Measurements from ENCODE around the gene ATAD1.
"Not testable (repeated sequence)": the region's sequence is repeated elsewhere in the genome, so short reads cannot be mapped to it uniquely, and the experiment has no call there.

ATAD1 gene

GRCh38 chr10:87803328-87803727 lies 14.7 kb downstream of the ATAD1 start:
- DNase-seq (ENCODE audit: low read depth, low spot score) = no peak

- DNase-seq (ENCODE audit: low read depth, low spot score) = not testable (repeated sequence)
These were observed 16.1 kb downstream of the ATAD1 start for GRCh38 chr10:87801813-87802435.

GRCh38 chr10:87799860-87800259 lies 18.2 kb downstream of the ATAD1 start:
- DNase-seq (ENCODE audit: low read depth, low spot score) = no peak

GRCh38 chr10:87798082-87798481 lies 19.9 kb downstream of the ATAD1 start:
- DNase-seq (ENCODE audit: low read depth, low spot score) = no peak

- DNase-seq (ENCODE audit: low read depth, low spot score) = no peak
These were observed 23.7 kb downstream of the ATAD1 start for GRCh38 chr10:87794285-87794684.

- no peak for DNase-seq (ENCODE audit: low read depth, low spot score)
These were observed 27.8 kb downstream of the ATAD1 start for GRCh38 chr10:87790185-87790584.

- no peak for DNase-seq (ENCODE audit: low read depth, low spot score)
These were observed 31.6 kb downstream of the ATAD1 start for GRCh38 chr10:87786421-87786820.

GRCh38 chr10:87782721-87783120 lies 35.3 kb downstream of the ATAD1 start:
- no peak for DNase-seq (ENCODE audit: low read depth, low spot score)

- DNase-seq (ENCODE audit: low read depth, low spot score) = no peak
These were observed 36.5 kb downstream of the ATAD1 start for GRCh38 chr10:87781545-87781944.

GRCh38 chr10:87776328-87776727 lies 41.7 kb downstream of the ATAD1 start:
- DNase-seq (ENCODE audit: low read depth, low spot score) = no peak

- no peak for DNase-seq (ENCODE audit: low read depth, low spot score)
These were observed 42.3 kb downstream of the ATAD1 start for GRCh38 chr10:87775766-87776165.

GRCh38 chr10:87771871-87772500 lies 46.0 kb downstream of the ATAD1 start:
- DNase-seq (ENCODE audit: low read depth, low spot score) = no peak

GRCh38 chr10:87767253-87767652 lies 50.8 kb downstream of the ATAD1 start:
- peak; percentile 54 for DNase-seq (ENCODE audit: low read depth, low spot score)

- DNase-seq (ENCODE audit: low read depth, low spot score) = no peak
These were observed 52.2 kb downstream of the ATAD1 start for GRCh38 chr10:87765666-87766376.

- no peak for DNase-seq (ENCODE audit: low read depth, low spot score)
These were observed 53.7 kb downstream of the ATAD1 start for GRCh38 chr10:87764072-87764934.

- DNase-seq (ENCODE audit: low read depth, low spot score) = no peak
These were observed 54.8 kb downstream of the ATAD1 start for GRCh38 chr10:87763086-87763861.

- peak; percentile 26 for DNase-seq (ENCODE audit: low read depth, low spot score)
These were observed 56.1 kb downstream of the ATAD1 start for GRCh38 chr10:87761892-87762291.

GRCh38 chr10:87761153-87761552 lies 56.9 kb downstream of the ATAD1 start:
- no peak for DNase-seq (ENCODE audit: low read depth, low spot score)

- no peak for DNase-seq (ENCODE audit: low read depth, low spot score)
These were observed 57.7 kb downstream of the ATAD1 start for GRCh38 chr10:87760195-87760905.

- no peak for DNase-seq (ENCODE audit: low read depth, low spot score)
These were observed 58.5 kb downstream of the ATAD1 start for GRCh38 chr10:87759551-87759950.

GRCh38 chr10:87757685-87758084 lies 60.3 kb downstream of the ATAD1 start:
- DNase-seq (ENCODE audit: low read depth, low spot score) = no peak

All from smooth muscle cell of the brain vasculature (primary cell).